ENCODE data around the gene HEMK1.
A peak's percentile ranks its signal among the peaks of the same experiment; 100 is the strongest.

HEMK1 gene

GRCh38 chr3:50587806-50588758 lies 18.8 kb downstream of the HEMK1 start:
- Histone ChIP-seq H3K9me2 (replicated peaks; ENCODE audit: control insufficient read depth, low read length) (no peaks in the 10 kb centered on the region), H3K4me2 (ENCODE audit: low read length) (no peak overlapping the region), H3K36me3 (ENCODE audit: control insufficient read depth, low read length) (no peaks in the 10 kb centered on the region), H3K27me3 (ENCODE audit: control insufficient read depth, low read length) (peaks cover 15% of the 10 kb centered on the region), H3K27ac (ENCODE audit: low read depth, low read length) (no peak overlapping the region), H3K4me3 (ENCODE audit: low read length) (no peak overlapping the region), H3K79me2 (ENCODE audit: control insufficient read depth, low read length) (no peaks in the 10 kb centered on the region), H3F3A (ENCODE audit: control insufficient read depth, insufficient read depth) (no peaks in the 10 kb centered on the region; the same call in 1 of the 2 replicates), H4K20me1 (ENCODE audit: control insufficient read depth, insufficient read depth, low read depth, low read length) (no peaks in the 10 kb centered on the region), H3K4me1 (ENCODE audit: control insufficient read depth, low read length) (peaks cover 13% of the 10 kb centered on the region), H3K9me3 (ENCODE audit: control insufficient read depth, insufficient read depth, low read length) (no peaks in the 10 kb centered on the region)
- peak; percentile 42; the same call in 1 of the 2 replicates for TF ChIP-seq EZH2phosphoT487 (IDR thresholded peaks at IDR 0.05; ENCODE audit: borderline replicate concordance, low read length)
- TF ChIP-seq, protein P1, sequence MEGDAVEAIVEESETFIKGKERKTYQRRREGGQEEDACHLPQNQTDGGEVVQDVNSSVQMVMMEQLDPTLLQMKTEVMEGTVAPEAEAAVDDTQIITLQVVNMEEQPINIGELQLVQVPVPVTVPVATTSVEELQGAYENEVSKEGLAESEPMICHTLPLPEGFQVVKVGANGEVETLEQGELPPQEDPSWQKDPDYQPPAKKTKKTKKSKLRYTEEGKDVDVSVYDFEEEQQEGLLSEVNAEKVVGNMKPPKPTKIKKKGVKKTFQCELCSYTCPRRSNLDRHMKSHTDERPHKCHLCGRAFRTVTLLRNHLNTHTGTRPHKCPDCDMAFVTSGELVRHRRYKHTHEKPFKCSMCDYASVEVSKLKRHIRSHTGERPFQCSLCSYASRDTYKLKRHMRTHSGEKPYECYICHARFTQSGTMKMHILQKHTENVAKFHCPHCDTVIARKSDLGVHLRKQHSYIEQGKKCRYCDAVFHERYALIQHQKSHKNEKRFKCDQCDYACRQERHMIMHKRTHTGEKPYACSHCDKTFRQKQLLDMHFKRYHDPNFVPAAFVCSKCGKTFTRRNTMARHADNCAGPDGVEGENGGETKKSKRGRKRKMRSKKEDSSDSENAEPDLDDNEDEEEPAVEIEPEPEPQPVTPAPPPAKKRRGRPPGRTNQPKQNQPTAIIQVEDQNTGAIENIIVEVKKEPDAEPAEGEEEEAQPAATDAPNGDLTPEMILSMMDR (IDR thresholded peaks at IDR 0.05; ENCODE audit: low read depth, low read length, poor library complexity, severe bottlenecking): no peak

DNA sequence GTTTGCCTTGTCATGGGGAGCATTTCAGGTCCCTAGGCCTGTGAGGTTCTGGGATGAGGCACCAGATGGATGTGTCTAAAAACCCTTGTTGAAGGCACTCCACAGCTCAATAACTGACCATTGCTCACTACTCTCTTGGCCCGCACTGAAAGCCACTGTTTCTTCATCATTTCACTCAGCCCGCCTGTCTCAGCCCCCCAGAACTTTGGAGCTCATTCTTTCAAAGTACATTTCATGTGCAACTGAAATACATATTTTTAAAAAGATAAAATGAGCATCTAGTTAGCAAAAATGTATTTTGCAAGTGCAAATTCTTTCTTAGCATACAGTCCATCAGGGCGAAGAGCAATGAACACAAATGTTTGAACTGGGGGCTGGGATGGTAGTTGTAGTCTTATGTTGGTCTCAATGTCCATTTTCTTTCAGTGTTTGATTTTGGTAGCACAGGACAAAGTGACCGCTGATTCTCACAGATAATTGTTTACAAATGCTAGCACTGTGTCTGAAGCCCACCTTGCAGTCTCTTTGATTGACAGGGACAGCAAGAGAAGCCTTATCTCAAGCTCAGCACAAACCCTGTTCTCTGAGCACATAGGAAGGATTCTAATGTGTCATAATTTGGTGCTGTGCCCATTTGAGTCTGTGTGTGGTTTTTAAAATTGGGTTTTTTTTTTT lies 19.6 kb downstream of the HEMK1 start:
- H3K4me1 ChIP-seq (ENCODE audit: control insufficient read depth, low read length): peaks cover 13% of the 10 kb centered on the region
- no peaks in the 10 kb centered on the region for H3K9me2 ChIP-seq (replicated peaks; ENCODE audit: control insufficient read depth, low read length)
- no peaks in the 10 kb centered on the region for H3K36me3 ChIP-seq (ENCODE audit: control insufficient read depth, low read length)
- H3K4me2 ChIP-seq (ENCODE audit: low read length): no peak overlapping the region
- no peak overlapping the region for H3K4me3 ChIP-seq (ENCODE audit: low read length)
- H3K9me3 ChIP-seq (ENCODE audit: control insufficient read depth, insufficient read depth, low read length): no peaks in the 10 kb centered on the region
- H3K79me2 ChIP-seq (ENCODE audit: control insufficient read depth, low read length): no peaks in the 10 kb centered on the region
- H4K20me1 ChIP-seq (ENCODE audit: control insufficient read depth, insufficient read depth, low read depth, low read length): no peaks in the 10 kb centered on the region
- H3K27me3 ChIP-seq (ENCODE audit: control insufficient read depth, low read length): peaks cover 15% of the 10 kb centered on the region
- no peak overlapping the region for H3K27ac ChIP-seq (ENCODE audit: low read depth, low read length)
- no peaks in the 10 kb centered on the region; the same call in 1 of the 2 replicates for H3F3A ChIP-seq (ENCODE audit: control insufficient read depth, insufficient read depth)
- TF ChIP-seq, protein P1 (IDR thresholded peaks at IDR 0.05; ENCODE audit: low read depth, low read length, poor library complexity, severe bottlenecking): no peak
- no peak for TF ChIP-seq EZH2phosphoT487 (IDR thresholded peaks at IDR 0.05; ENCODE audit: borderline replicate concordance, low read length)

DNA sequence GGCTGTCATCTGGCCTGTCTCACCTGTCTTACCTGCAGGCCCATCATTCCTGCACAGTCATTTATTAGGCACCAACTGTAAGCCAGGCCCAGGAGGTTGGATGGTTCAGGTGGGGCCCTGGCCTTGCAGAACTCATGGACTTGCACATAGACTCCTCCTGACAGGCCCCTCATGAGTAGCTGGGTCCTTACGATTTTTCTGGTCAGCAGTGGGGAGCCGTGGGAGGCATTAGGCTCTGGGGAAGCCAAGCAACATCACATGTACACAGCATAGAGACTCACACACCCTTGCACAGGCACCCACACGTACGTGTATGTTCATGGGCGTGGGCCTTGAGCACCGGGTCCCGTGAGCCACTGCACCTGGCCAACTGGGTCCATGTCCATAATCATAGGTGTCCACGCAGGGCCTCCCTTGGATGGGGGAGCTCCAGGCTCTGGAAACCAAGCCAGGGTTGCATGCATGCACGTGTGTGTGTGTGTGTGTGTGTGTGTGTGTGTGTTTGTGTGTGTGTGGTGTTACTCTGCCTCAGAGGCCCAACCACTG lies 21.9 kb downstream of the HEMK1 start:
- Histone ChIP-seq H4K20me1 (ENCODE audit: control insufficient read depth, insufficient read depth, low read depth, low read length) (no peaks in the 10 kb centered on the region), H3K9me2 (replicated peaks; ENCODE audit: control insufficient read depth, low read length) (no peaks in the 10 kb centered on the region), H3K9me3 (ENCODE audit: control insufficient read depth, insufficient read depth, low read length) (no peaks in the 10 kb centered on the region), H3K36me3 (ENCODE audit: control insufficient read depth, low read length) (no peaks in the 10 kb centered on the region), H3K4me1 (ENCODE audit: control insufficient read depth, low read length) (peaks cover 13% of the 10 kb centered on the region), H3K27me3 (ENCODE audit: control insufficient read depth, low read length) (peaks cover 15% of the 10 kb centered on the region), H3K27ac (ENCODE audit: low read depth, low read length) (no peak overlapping the region), H3K4me3 (ENCODE audit: low read length) (no peak overlapping the region), H3K4me2 (ENCODE audit: low read length) (peak overlapping the region; percentile 62), H3F3A (ENCODE audit: control insufficient read depth, insufficient read depth) (no peaks in the 10 kb centered on the region; the same call in 1 of the 2 replicates), H3K79me2 (ENCODE audit: control insufficient read depth, low read length) (no peaks in the 10 kb centered on the region)
- TF ChIP-seq, protein P1 (IDR thresholded peaks at IDR 0.05; ENCODE audit: low read depth, low read length, poor library complexity, severe bottlenecking): peak; percentile 5
- TF ChIP-seq EZH2phosphoT487 (IDR thresholded peaks at IDR 0.05; ENCODE audit: borderline replicate concordance, low read length): no peak

All from DOHH2 (cell line).